8988T (cell line): ENCODE measurements around the gene MIS18A.
"Not testable (repeated sequence)": the region's sequence is repeated elsewhere in the genome, so short reads cannot be mapped to it uniquely, and the experiment has no call there.

ENCODE experiments used
- DNase-seq: peaks from one replicate; pipeline ENCODE4 v3.0.0; 2011

MIS18A gene

GRCh38 chr21:32303385-32303784 lies 24.5 kb upstream of the MIS18A start:
- DNase-seq = no peak

GRCh38 chr21:32302560-32302959 lies 23.7 kb upstream of the MIS18A start:
- DNase-seq = no peak

GRCh38 chr21:32301596-32301995 lies 22.7 kb upstream of the MIS18A start:
- no peak for DNase-seq

GRCh38 chr21:32300117-32300681 lies 21.4 kb upstream of the MIS18A start:
- DNase-seq = no peak

- DNase-seq = no peak
These were observed 20.8 kb upstream of the MIS18A start for GRCh38 chr21:32299695-32300094.

GRCh38 chr21:32298658-32299081 lies 19.8 kb upstream of the MIS18A start, which contains the start of gene MRAP:
TSS of gene MRAP (plus strand) at chr21:32298855. CDS start at chr21:32298972, 117 bp downstream.
- no peak for DNase-seq

GRCh38 chr21:32298148-32298559 lies 19.3 kb upstream of the MIS18A start:
- DNase-seq = no peak

GRCh38 chr21:32297449-32297848 lies 18.6 kb upstream of the MIS18A start:
- no peak for DNase-seq

GRCh38 chr21:32285476-32285875 lies 6.6 kb upstream of the MIS18A start:
- DNase-seq = no peak

GRCh38 chr21:32282992-32283391 lies 4.1 kb upstream of the MIS18A start:
- no peak for DNase-seq

GRCh38 chr21:32281531-32281930 lies 2.7 kb upstream of the MIS18A start:
- DNase-seq = no peak

- DNase-seq = no peak
These were observed 480 bp upstream of the MIS18A start for GRCh38 chr21:32279377-32279680.

- DNase-seq = no peak
These were observed 746 bp downstream of the MIS18A start for GRCh38 chr21:32278103-32278502.

GRCh38 chr21:32276671-32277070 lies 2.2 kb downstream of the MIS18A start:
- no peak for DNase-seq

- no peak for DNase-seq
These were observed 8.1 kb downstream of the MIS18A start for GRCh38 chr21:32270748-32271147.

GRCh38 chr21:32265321-32265720 lies 13.5 kb downstream of the MIS18A start:
- not testable (repeated sequence) for DNase-seq

GRCh38 chr21:32261929-32262328 lies 16.9 kb downstream of the MIS18A start:
- no peak for DNase-seq

- no peak for DNase-seq
These were observed 18.7 kb downstream of the MIS18A start for GRCh38 chr21:32260130-32260529.

GRCh38 chr21:32258786-32259048 lies 20.1 kb downstream of the MIS18A start:
- DNase-seq = not testable (repeated sequence)

- DNase-seq = peak; percentile 34
These were observed 20.7 kb downstream of the MIS18A start for GRCh38 chr21:32257962-32258785.

- DNase-seq = no peak
These were observed 21.8 kb downstream of the MIS18A start for GRCh38 chr21:32256873-32257620.

GRCh38 chr21:32256251-32256650 lies 22.6 kb downstream of the MIS18A start:
- no peak for DNase-seq

- DNase-seq = no peak
These were observed 25.6 kb downstream of the MIS18A start for GRCh38 chr21:32253215-32253641.

- DNase-seq = no peak
These were observed 26.7 kb downstream of the MIS18A start for GRCh38 chr21:32252136-32252535.
